IPS-NIHi7 (cell line): ENCODE measurements around the gene PDE6B.
"Not testable (repeated sequence)": the region's sequence is repeated elsewhere in the genome, so short reads cannot be mapped to it uniquely, and the experiment has no call there.

Experiments used
- DNase-seq: peaks from one replicate; pipeline ENCODE4 v3.0.0; 2012; ENCODE audit warnings: mixed read lengths; ENCODE audit errors: extremely low spot score

Gene PDE6B

DNA sequence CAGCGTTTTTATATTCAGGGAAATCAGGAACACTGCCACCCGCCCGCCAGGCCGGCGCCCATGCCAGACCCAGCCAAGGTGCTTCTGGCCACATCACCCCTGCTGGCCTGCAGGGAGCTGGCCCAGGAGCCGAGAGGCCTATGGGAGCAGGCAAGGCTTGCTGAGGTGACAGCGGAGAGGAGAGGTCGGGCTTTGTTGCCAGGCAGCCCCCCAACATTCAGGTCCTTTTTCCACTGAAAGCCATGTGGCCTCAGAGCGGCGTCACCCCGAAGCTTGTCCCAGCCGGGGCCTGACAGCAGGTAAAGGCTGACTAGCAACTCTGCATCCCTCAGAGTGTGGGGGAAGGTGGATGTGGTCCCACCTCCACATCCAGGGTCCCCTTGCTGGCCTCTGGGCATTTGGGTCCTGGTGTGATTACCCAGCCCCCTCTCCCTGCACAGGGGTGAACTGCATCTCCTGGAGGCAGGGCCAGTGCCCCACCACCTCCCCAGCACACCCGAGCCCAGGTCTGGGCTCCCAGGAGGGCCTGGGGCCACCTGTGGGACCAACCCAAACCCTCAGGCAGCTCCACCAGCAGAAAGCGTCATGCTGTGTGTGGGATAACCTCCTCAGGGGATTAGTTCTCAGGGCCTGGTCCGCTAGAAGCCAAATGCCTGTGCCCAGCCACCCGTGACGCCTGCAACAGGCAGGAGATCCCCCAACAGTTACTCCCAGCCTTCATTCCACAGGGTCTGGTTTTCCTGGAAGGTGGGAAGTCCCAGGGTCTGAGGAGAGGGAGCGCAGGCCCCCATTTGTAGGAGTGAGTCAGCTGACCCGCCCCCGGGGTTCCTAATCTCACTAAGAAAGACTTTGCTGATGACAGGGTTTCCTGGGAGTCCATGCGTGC lies at the start of gene PDE6B:
Gene PDE6B (plus strand): TSS at position 869 of the 886 bp plus-strand sequence. CDS start 54 bp downstream, outside the sequence.
- peak; percentile 76 for DNase-seq

DNA sequence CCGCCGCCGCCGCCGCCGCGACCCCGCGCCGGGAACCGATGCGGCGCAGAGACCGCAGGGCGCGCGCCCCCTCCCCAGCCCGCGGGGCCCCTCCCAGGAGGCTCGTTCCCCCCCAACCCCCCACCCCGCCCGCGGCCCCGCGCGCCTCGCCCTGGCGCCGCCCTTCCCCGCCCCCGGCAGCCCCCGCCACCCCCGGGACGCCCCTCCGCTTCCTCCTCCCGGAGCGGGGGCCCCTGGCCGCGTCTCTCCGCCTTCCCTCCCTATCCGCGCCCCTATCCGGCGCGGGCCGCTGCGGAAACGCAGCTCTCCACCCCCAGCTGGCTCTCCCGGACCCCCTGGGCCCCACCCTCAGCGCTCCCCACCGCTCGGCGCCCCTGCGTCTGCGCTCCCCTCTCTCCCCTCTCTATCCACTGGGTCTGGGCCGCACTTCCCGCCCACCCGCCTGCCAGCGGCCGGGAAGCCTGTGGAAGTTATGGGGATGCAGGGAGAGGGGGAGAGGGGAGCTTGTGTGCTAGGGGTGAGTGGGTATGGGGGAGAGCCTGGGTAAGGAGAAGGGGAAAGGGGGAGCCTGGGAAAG lies 49.0 kb upstream of the PDE6B start, which contains the start of gene TMEM271:
Gene TMEM271 (minus strand): TSS at position 51 of the 577 bp plus-strand sequence. CDS start 233 bp downstream, outside the sequence.
- DNase-seq, result peak; percentile 60

DNA sequence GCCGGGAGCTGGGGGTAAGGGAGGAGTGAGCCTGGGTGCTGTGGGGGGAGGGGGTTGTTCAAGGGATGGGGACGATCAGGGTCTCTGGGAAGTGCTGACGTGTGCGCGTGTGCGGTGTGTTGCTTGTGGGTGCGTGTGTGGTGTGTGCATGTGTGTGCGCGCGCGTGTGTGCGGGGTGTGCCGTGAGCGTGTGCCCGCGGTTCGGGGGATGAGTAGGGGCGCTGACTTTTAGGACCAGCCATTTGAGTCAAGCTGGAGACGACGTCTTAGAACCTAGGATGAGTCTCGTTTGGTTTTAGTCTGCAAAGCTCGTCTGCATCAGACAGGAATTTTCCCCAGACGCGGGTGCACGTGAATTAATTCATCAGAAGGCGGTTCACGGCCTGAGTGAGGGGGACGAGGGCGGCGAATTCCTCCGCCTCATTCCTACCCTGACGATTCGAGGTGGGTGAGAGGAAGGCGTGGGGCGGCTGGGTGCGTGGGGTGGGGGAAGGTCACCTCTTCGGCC lies 48.3 kb upstream of the PDE6B start:
- DNase-seq, result peak; percentile 45

DNA sequence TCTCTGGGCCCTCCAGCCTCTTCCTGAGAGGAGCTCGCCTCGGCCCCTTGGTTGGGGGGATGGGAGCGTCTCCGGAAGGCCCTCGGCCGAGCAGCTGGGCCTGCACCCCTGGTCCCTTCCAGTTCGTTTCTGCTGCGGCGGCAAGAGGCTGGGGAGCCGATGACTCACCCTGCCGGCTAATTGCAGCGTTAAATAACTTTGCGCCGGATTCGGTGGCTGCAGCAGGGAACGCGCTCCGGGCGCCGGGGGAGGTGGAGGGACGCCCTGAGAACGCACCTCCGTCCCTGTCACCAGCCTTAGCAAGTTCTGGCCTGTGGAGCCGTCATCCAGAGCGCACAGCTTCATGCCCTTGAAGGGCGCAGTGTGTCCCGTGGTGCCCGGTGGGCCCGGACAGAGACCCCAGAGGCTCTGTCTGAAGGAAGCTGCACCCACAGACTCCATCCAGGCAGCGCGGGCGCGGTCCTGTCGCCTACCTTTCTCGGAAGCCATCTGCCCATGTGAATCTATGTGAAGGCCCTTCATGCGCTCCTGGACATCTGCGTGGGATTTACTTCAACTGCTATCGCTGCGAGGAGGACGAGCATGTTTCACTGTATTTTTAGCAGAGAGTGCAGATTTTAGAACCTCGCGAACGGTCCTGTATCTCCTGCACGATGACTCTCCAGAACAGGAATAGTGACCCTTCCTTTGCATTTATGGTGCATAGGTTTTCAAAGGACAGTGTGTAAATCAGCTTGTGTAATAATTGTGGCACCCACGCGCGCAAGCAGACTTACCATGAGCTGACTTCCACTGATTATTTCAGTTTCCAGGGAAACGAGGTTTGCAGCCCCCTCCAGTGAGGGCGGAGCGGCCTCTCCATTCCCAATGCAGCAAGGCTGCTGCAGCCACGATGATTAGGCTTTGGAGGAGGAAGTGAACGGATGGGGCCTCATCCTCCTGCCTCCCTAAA lies 47.6 kb upstream of the PDE6B start:
- DNase-seq, result peak; percentile 75

DNA sequence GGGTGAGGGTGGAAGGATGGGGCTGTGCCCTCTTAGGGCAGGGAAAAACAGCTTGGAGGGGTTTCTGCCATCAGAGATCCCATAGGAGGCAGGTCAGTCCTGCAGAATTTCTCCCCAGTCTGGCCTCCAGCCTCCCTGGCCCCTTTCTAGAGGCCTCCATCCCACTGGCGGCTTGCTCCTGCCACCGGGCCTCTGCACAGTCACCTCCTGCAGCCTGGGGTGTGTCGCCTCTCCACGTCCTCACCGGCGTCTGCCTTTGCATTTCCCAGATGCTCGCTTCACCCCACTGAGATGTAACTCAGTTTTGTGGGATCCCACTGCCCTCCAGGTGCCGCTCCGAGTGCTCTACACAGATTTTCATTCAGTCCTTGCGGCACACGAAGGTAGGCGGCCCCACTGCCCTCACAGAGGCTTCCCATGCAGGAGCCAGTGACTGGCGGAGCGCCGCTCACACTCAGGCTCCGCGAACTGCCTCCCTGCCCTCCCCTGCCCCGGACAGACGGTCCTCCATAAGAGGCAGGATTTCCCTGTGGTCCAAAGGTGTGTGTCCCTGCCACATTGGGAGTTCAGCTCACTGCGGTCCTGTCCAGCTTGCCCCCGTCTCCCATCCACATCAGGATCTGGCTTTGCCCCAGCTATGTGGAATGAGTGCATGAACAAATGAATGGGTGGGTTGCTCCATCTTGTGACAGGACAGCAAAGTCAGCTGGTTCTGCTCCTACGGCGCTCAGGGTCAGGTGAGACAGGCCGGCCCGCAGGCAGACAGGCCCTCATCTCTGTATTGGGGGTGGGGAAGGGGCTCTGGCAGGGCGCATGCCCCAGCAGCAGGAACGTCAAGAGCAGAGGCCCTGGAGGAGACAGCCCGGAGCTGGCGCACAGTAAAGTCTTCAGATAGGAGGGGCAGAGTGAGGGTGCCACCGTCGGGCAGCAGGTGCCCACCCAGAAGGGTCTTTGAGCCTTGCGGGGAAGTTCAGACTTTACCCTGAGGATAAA lies 46.6 kb upstream of the PDE6B start:
- no peak for DNase-seq

DNA sequence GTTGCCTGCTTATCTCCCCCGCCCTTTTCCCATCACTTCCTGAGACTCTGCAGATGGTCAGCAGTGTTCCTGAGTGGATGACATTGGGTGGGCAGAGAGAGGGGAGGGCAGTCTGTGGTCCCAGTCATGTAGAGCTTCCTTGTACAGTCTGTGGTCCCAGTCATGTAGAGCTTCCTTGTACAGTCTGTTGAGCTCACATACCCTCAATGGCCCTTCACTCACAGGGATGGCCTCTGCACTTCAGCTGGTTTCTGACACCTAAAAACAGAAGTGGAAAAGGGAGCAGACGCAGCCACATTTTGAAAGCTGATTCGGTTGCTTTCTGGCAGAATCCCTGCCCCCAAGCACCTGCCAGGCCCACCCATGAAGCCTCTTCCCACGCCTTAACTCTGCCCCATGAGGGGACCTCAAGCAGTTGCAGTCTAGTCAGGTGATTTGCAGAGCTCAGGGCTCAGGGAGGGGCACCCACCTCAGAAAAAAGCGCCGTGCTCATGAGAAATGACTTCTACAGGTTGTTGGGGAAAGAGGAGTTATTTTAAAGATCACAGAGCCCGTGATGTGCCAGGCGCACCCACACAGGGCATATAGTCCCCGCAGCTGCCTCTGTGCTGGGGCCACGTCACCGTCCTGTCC lies 45.7 kb upstream of the PDE6B start:
- no peak for DNase-seq

DNA sequence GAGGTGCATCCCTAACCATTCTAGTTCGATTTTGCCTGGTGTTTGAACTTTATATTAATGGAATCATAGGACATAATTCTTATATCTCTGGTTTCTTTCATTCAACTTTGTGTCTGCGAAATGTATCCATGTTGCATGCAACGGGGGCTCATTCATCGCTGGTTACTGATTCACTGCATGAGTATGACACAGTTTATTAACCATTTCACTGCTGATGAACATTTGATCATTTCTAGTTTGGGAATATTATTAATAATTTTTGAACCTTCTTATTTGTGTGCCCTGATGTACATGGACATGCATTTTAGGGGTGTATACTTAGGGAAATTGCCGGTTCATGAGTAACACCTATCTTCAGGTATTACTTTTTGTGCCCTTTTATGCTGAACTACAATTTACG lies 44.2 kb upstream of the PDE6B start:
- DNase-seq, result no peak

DNA sequence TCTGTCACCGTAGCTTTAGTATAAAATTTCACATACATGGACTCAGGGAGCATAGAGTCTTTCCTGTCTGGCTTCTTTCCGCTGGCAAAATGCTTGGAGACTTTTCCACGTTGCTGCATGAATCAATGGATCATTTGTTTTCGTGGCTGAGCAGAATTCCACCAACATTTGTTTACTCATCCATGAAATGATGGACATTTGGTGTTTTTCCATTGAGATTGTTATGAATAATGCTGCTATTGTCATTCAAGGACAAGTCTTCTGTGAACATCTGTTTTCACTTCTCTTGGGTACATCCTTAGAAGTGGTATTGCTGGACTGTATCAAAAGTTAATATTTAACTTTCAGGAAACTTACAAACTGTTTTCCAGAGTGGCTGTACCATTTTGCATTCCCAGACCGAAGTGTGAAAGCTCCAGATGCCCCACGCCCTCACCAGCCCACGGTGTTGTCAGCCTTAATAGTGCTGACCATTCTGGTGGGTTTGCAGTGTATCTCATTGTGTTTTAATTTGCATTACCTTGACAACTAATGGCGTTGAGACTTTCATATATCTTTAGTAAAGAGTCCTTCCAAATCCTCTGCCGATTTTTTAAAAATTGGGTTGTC lies 43.5 kb upstream of the PDE6B start:
- no peak for DNase-seq

DNA sequence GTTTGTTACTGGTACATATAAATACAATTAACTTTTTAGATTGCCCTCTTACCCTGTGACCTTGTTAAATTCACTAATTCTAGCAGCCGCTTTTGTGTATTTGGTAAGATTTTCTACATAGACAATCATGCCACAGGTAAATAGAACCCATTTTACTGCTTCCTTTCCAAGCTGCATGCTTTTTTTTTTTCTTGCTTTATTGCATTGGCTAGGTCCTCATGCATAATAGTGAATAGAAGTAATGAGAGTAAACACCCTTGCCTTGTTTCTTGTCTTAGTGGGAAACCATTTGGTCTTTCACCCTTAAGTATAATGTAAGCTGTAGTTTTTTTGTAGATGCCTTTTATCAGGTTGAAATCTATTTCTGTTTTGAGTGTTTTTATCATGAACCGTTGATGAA lies 41.6 kb upstream of the PDE6B start:
- no peak for DNase-seq

DNA sequence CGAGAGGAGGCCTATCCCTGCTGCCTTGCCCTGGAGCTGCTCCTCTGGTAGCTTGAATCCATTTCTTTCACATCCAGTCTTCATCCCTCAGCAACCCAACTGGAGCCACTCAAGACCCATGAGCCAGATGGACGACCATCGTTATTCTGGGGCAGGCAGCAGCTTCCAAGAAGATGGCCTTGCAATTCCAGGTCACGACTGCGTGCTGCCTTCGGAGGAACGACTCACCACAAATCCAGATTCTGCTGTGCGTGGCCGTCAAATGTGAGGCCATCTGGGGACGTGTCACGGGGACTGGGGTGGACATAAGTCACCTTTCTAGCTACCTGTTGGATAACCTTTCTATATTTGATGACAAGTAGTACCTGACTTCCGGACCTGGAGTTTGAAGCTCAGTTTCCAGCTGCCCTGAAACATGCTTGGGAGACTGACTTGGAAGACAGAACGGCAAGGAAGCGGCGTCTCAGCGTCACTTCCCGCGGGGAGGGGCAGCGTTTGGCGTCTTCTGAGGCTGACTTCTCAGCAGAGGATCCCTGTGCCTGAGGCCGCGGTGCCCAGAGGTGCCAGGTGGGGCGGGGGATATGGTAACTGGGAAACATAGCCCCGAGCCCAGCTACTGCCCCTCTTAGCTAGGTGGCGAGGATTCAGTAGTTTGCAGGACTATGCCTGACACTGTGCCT lies 37.6 kb upstream of the PDE6B start:
- DNase-seq, result no peak

DNA sequence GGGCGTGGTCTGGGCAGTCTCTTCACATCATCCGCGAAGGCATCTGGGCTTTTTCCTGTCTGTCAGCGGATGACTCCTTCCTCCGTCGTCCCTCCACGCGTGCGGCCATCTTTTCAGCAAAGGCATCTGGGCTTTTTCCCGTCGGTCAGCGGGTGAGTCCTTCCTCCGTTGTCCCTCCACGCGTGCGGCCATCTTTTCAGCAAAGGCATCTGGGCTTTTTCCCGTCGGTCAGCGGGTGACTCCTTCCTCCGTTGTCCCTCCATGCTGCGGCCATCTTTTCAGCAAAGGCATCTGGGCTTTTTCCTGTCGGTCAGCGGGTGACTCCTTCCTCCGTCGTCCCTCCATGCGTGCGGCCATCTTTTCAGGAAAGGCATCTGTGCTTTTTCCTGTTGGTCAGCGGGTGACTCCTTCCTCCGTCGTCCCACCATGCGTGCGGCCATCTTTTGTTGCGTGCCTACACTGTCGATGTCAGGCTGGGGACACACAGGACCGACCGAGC lies 37.0 kb upstream of the PDE6B start:
- no peak for DNase-seq

DNA sequence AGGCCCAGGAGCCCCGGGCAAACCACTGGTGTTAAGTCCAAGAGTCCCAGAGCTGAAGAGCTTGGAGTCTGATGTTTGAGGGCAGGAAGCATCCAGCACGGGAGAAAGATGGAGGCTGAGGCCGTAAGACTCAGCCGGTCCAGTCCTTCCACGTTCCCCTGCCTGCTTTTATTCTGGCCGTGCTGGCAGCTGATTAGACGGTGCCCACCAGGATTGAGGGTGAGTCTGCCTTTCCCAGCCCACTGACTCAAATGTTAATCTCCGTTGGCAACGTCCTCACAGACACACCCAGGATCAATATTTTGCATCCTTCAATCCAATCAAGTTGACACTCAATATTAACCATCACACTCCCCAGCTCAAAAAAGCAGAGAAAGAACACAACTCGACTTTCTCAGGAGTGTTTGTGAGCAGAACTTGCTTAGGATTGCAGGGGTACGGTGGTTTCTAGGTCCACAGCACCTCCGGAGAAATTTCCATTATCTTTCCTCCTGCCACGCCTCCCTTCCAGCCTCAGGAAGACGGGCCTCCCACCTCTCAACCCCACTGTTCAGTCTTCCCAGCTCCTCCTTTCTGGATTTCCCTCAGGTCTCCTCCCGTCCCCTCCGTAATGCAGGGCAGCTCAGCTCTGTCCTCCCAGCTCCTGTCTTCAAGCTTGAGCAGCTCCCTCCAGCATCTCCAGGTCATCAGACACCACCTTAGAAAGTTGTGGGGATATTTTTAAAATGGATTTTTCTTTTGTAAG lies 36.0 kb upstream of the PDE6B start:
- DNase-seq, result no peak

DNA sequence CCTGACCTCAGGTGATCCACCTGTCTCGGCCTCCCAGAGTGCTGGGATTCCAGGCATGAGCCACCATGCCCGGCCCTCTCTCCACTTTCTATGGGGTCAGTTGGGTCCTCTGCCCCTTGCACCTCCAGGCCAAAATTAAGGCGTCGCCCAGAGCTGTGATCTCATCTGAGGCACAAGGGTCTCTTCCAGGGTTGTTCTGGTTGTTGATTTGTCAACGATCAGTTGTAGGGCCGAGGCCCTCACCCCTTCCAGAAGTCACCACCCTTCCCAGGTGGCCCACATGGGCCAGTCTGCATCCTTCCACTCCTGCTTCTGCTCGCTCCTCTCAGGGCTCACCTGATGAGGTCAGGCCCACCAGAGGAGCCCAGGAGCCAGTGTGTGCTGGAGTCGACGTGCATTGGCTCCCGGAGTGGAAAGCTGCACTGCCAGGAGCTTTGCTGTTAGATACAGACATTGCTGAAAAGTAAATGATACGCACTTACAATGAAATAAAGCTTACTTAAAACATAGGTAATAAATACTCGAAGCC lies 35.0 kb upstream of the PDE6B start:
- no peak for DNase-seq

DNA sequence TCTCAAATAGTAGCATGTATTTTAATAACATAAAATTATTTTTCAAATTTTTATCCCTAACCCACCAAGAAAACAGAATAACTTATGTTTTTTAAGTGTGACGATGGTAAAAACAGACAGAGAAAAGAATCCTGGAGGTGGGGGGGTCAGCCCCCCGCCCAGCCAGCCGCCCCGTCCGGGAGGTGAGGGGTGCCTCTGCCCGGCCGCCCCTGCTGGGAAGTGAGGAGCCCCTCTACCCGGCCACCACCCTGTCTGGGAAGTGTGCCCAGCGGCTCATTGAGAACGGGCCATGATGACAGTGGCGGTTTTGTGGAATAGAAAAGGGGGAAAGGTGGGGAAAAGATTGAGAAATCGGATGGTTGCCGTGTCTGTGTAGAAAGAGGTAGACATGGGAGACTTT lies 33.2 kb upstream of the PDE6B start:
- not testable (repeated sequence) for DNase-seq

DNA sequence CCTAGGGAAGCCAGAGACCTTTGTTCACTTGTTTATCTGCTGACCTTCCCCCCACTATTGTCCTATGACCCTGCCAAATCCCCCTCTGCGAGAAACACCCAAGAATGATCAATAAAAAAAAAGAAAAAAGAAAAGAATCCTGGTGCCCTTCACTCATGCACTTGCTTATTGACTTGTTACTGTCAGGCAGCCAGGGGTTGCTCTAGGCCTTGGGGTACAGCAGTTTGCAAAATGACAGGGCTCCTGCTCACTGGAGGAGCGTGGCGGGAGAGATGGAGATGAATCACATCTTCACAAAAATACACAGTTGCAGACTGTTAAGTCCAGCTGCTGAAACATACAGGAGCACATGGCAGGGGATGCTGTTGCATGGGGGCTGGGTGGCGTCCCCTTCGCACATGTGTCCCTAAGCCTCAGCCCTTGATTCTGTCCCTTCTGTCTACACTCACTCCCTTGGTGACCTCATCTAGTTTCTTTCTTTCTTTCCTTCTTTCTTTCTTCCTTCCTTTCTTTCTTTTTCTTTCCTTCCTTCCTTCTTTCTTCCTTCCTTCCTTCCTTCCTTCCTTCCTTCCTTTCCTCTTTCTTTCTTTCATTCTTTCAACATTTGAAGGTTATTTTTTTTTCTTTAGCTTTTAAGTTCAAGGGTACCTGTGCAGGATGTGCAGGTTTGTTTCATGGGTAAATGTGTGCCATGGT lies 32.4 kb upstream of the PDE6B start:
- DNase-seq, result no peak

DNA sequence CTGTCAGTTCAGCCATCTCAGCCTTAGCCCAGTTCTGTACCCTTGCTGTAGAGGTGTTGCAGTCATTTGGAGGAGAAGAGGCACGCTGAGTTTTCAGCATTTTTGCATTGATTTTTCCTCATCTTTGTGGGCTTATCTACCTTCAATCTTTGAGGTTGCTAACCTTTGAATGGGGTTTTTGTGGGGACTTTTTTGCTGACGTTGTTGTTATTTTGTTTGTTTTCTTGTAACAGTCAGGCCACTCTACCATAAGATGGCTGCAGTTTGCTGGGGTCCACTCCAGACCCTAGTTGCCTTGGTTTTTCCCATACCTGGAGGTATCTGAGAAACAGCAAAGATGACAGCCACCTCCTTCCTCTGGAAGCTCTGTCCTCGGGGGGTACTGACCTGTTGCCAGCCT lies 26.4 kb upstream of the PDE6B start:
- no peak for DNase-seq

DNA sequence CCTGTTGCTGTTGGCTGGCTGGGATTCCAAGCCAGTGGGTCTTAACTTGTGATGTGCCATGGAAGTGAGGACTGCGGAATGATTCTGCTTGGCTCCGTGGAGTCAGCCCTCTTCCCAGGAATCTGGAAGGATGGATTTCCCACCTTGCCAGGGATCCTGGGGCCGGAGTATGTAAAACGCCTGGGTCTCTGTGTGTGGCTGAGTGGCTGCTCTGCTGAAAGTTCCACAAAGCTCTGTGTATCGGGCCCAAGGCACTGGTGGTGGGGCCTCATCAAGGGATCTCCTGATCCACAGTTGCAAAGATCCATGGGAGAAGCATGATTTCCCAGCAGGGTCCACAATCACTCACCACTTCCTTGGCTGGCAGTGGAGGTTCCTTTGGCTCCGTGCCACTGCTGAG lies 25.2 kb upstream of the PDE6B start:
- DNase-seq, result no peak
